Stimulated activated CD4-positive, alpha-beta T cell treated with anti-CD3 and anti-CD28 coated beads, Interleukin-15, amount 100 ng/mL, for 24 hours (primary cell): ENCODE data around the gene KLKB1.

Experiments used
- DNase-seq: peaks from one replicate; pipeline ENCODE4 v3.0.0-alpha.2; 2020

The KLKB1 gene

GRCh38 chr4:186227221-186227620 is at the start of gene KLKB1:
Gene KLKB1 (plus strand): TSS chr4:186227507. CDS start chr4:186228196, 689 bp downstream.
- DNase-seq = no peak

- DNase-seq = no peak
Measured at GRCh38 chr4:186188107-186188506, 39.2 kb upstream of the KLKB1 start.

GRCh38 chr4:186189656-186190055 is 37.7 kb upstream of the KLKB1 start:
- no peak for DNase-seq

GRCh38 chr4:186190581-186191199 is 36.6 kb upstream of the KLKB1 start:
- DNase-seq = peak; percentile 60

GRCh38 chr4:186191200-186192065 is 35.9 kb upstream of the KLKB1 start, which contains the start of gene CYP4V2:
Gene CYP4V2 (plus strand): TSS chr4:186191567. CDS start chr4:186191824, 257 bp downstream.
- peak; percentile 91 for DNase-seq

- no peak for DNase-seq
Measured at GRCh38 chr4:186192066-186192612, 35.2 kb upstream of the KLKB1 start.

- DNase-seq = no peak
Measured at GRCh38 chr4:186193851-186194250, 33.5 kb upstream of the KLKB1 start.

- no peak for DNase-seq
Measured at GRCh38 chr4:186196063-186196462, 31.2 kb upstream of the KLKB1 start.

- no peak for DNase-seq
Measured at GRCh38 chr4:186200516-186200915, 26.8 kb upstream of the KLKB1 start.

- no peak for DNase-seq
Measured at GRCh38 chr4:186201010-186201409, 26.3 kb upstream of the KLKB1 start.

- DNase-seq = peak; percentile 73
Measured at GRCh38 chr4:186201535-186202230, 25.6 kb upstream of the KLKB1 start.

GRCh38 chr4:186202490-186203140 is 24.7 kb upstream of the KLKB1 start:
- DNase-seq = no peak

- no peak for DNase-seq
Measured at GRCh38 chr4:186203406-186203805, 23.9 kb upstream of the KLKB1 start.

- peak; percentile 73 for DNase-seq
Measured at GRCh38 chr4:186204103-186204559, 23.2 kb upstream of the KLKB1 start.

GRCh38 chr4:186204686-186205085 is 22.6 kb upstream of the KLKB1 start:
- DNase-seq = no peak

- DNase-seq = no peak
Measured at GRCh38 chr4:186205156-186205555, 22.2 kb upstream of the KLKB1 start.

GRCh38 chr4:186216465-186217024 is 10.8 kb upstream of the KLKB1 start:
- no peak for DNase-seq

- no peak for DNase-seq
Measured at GRCh38 chr4:186217733-186218293, 9.5 kb upstream of the KLKB1 start.

GRCh38 chr4:186221624-186222023 is 5.7 kb upstream of the KLKB1 start:
- no peak for DNase-seq

GRCh38 chr4:186225848-186226247 is 1.5 kb upstream of the KLKB1 start:
- DNase-seq = no peak

GRCh38 chr4:186226521-186227189 is 652 bp upstream of the KLKB1 start:
- no peak for DNase-seq
